ENCODE results near the gene HBM.
"Not testable (repeated sequence)": the region's sequence is repeated elsewhere in the genome, so short reads cannot be mapped to it uniquely, and the experiment has no call there.

HBM gene

GRCh38 chr16:149024-149660, 16.6 kb upstream of the HBM start:
- no peak for DNase-seq

DNA sequence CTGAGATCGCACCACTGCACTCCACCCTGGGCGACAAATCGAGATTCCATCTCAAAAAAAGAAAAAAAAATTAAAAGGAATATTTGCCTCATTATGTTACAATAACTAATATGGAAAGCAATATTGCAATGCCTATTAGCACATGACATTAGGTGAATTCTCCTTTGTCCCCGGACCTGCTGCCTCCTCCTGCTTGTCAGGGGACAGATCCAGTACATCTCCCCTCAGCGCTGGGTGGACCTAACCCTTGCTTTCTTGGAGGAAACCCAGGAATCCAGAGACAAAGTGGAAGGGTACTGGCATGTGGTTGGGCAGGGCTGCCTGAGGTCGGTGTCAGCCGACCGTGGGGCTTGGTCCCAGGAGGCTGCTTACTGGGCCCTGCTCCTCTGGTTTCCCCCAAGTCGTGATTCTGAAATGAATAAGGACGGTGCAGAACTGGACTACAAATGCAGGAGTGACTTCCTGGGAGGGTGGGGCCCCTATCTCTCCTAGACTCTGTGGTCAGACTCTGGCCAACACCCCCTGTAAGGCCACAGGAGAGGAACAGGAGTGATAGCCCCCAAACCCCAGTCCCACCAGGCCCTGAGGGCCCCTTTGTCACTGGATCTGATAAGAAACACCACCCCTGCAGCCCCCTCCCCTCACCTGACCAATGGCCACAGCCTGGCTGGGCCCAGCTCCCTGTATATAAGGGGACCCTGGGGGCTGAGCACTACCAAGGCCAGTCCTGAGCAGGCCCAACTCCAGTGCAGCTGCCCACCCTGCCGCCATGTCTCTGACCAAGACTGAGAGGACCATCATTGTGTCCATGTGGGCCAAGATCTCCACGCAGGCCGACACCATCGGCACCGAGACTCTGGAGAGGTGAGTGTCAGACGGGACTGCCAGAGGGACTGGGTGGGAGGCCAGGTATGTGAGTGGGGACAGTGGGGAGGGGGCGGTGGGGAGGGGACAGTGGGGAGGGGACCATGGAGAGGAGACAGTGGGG, 13.3 kb upstream of the HBM start, which contains the start of gene HBZ:
TSS of gene HBZ (plus strand) at position 504 of the 988 bp plus-strand sequence. CDS start at position 770, 266 bp downstream.
- no peak for DNase-seq

GRCh38 chr16:153129-153521, 12.7 kb upstream of the HBM start:
- not testable (repeated sequence) for DNase-seq

- not testable (repeated sequence) for DNase-seq
Observed at GRCh38 chr16:153550-154216, 12.1 kb upstream of the HBM start.

GRCh38 chr16:154217-155030, 11.4 kb upstream of the HBM start:
- peak; percentile 57 for DNase-seq

DNA sequence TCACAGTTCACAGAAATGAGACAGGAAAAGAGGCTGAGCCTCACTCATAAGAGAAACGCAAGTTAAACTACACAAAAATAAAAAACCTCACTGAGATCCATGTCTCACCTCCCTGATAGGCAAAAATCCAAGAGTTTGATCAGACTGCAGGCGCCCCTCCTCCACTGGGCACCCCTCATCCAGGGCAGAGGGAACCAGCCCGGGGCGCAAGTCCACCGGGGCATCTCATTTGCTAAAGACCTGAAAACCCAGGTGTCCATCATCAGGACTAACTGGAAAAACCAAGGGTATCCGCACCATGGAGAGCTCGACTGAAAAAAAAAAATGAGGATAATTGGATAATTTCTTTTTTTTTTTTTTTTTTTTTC, 10.8 kb upstream of the HBM start:
- DNase-seq, result no peak

DNA sequence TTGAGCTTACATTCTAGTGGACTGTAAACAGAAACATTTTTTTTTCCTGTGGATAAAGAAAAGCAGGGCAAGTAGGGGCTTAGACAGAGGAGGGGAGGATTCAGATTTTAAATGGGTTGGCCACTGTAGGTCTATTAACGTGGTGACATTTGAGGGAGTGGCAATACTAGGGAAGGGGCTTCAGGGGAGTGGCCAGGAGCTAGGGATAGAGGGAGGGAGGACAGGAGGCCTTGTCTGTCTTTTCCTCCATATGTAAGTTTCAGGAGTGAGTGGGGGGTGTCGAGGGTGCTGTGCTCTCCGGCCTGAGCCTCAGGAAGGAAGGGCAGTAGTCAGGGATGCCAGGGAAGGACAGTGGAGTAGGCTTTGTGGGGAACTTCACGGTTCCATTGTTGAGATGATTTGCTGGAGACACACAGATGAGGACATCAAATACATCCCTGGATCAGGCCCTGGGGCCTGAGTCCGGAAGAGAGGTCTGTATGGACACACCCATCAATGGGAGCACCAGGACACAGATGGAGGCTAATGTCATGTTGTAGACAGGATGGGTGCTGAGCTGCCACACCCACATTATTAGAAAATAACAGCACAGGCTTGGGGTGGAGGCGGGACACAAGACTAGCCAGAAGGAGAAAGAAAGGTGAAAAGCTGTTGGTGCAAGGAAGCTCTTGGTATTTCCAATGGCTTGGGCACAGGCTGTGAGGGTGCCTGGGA, 6.5 kb upstream of the HBM start:
- no peak for DNase-seq

- not testable (repeated sequence) for DNase-seq
Observed at GRCh38 chr16:160242-160641, 5.5 kb upstream of the HBM start.

- no peak for DNase-seq
Observed at GRCh38 chr16:160691-161190, 5.0 kb upstream of the HBM start.

- no peak for DNase-seq
Observed at GRCh38 chr16:162271-162991, 3.3 kb upstream of the HBM start.

- not testable (repeated sequence) for DNase-seq
Observed at GRCh38 chr16:163139-163538, 2.6 kb upstream of the HBM start.

DNA sequence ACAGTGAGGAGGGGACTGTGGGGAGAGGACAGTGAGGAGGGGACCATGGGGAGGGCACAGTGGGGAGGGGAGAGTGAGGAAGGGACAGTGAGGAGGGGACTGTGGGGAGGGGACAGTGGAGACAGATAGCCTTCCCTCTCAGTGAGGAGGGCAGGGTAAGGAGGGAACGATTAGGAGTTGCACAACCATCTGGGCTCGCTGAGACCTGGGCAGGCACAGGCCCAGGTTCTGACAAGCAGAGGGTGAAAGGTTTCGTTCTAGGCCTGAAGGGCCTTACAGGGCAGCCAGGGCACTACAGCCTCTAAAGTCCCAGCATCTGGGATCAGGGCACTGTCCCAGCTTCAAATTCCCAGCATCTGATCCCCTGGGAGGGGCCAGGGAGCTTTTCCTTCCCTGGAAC, 2.1 kb upstream of the HBM start:
- DNase-seq, result not testable (repeated sequence)

DNA sequence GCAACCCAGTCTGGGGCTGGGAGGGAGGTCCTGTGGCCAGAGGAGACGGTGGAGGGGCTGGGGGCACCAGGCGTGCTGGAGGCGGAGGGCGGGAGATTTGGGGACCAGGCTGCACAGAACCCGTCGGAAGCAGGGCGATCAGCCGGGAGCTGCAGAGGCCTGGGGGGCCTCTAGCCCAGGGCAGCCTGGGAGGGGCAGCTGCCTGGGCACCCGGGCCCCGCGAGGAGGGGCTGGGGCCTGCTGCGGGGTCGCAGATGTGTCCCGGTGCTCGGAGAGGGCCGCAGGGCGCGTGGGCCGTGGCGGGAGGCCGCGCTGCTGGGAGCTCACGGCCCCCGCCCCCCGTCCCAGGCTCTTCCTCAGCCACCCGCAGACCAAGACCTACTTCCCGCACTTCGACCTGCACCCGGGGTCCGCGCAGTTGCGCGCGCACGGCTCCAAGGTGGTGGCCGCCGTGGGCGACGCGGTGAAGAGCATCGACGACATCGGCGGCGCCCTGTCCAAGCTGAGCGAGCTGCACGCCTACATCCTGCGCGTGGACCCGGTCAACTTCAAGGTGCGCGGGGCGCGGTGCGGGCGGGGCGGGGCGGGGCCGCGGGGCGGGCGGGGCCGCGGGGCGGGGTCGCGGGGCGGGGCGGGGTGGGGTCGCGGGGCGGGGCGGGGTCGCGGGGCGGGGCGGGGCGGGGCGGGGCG, 1.5 kb upstream of the HBM start:
- not testable (repeated sequence) for DNase-seq

- no peak for DNase-seq
Observed at GRCh38 chr16:164827-165538, 795 bp upstream of the HBM start.

GRCh38 chr16:166375-167121, 770 bp downstream of the HBM start:
- DNase-seq, result no peak

- DNase-seq, result no peak
Observed at GRCh38 chr16:167122-167690, 1.4 kb downstream of the HBM start.

DNA sequence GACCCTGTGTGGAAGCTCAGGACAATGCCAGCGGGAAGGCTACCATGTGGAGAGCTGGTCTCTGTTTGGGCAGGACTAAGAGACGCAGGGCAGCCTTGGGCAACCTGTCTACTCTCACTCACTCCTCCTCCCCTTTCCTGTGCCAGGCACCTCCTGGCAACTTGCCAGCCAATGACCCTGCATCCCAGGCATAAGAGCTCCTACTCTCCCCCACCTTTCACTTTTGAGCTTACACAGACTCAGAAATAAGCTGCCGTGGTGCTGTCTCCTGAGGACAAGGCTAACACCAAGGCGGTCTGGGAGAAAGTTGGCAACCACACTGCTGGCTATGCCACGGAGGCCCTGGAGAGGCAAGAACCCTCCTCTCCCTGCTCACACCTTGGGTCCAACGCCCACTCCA, 2.6 kb downstream of the HBM start:
- no peak for DNase-seq

DNA sequence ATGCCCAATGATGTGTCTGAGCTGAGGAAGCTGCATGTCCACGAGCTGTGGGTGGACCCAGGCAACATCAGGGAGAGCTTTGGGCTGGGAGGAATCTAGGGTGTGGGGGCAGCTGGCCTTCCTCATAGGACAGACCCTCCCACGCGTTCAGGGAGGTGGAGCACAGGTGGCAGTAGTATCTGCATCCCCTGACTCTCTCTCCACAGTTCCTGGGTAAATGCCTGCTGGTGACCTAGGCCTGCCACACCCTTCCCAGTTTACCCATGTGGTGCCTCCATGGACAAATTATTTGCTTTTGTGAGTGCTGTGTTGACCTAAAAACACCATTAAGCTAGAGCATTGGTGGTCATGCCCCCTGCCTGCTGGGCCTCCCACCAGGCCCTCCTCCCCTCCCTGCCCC, 3.2 kb downstream of the HBM start:
- no peak for DNase-seq

- peak; percentile 45 for DNase-seq
Observed at GRCh38 chr16:170088-170507, 4.3 kb downstream of the HBM start.

Measured in femur (tissue), 1 donor.